DND-41 (cell line): ENCODE data around the gene SHTN1.

ENCODE experiments used
- CTCF ChIP-seq: IDR thresholded peaks from 2 replicates; pipeline ENCODE4 v1.5.1; 2012; ENCODE audit warnings: borderline replicate concordance, low read length, moderate library complexity, mild to moderate bottlenecking; ENCODE audit not compliant: poor library complexity, severe bottlenecking; ENCODE audit errors: extremely low read depth
- EZH2 ChIP-seq: IDR thresholded peaks from 3 replicates; pipeline ENCODE4 v1.6.1; 2012; ENCODE audit warnings: borderline replicate concordance, low read depth, mild to moderate bottlenecking, moderate library complexity, low read length, inconsistent platforms; ENCODE audit not compliant: severe bottlenecking

GRCh38 chr10:116994113-116994890 is 10.7 kb downstream of the SHTN1 start:
- TF ChIP-seq CTCF (no peak), EZH2 (no peak)
